Daoy (cell line): ENCODE data around the gene RPS6KA5. TPM values are rescaled to one million over a fixed set of nuclear protein-coding genes. Genes with fewer than 3 reads are reported as not detected.
A peak's percentile ranks its signal among the peaks of the same experiment; 100 is the strongest.
"Not testable (repeated sequence)": the region's sequence is repeated elsewhere in the genome, so short reads cannot be mapped to it uniquely, and the experiment has no call there.

Experiments
- DNase-seq: peaks from one replicate; pipeline ENCODE4 v3.0.0-alpha.2; 2015; ENCODE audit warnings: low read depth
- total RNA-seq: library from RNA; depleted of rRNA; stranded (reverse); fragments of >200 nt; shearing (Covaris generic); gene quantifications from 2 replicates; pipeline ENCODE4 v1.2.3, GENCODE V29; 2014

RPS6KA5 gene
- total RNA-seq, 1 experiment from 2014 or later = 2.7 TPM

GRCh38 chr14:90939252-90939795 lies 121.1 kb downstream of the RPS6KA5 start:
- DNase-seq = not testable (repeated sequence)

GRCh38 chr14:90938615-90939014 lies 121.8 kb downstream of the RPS6KA5 start:
- no peak for DNase-seq

DNA sequence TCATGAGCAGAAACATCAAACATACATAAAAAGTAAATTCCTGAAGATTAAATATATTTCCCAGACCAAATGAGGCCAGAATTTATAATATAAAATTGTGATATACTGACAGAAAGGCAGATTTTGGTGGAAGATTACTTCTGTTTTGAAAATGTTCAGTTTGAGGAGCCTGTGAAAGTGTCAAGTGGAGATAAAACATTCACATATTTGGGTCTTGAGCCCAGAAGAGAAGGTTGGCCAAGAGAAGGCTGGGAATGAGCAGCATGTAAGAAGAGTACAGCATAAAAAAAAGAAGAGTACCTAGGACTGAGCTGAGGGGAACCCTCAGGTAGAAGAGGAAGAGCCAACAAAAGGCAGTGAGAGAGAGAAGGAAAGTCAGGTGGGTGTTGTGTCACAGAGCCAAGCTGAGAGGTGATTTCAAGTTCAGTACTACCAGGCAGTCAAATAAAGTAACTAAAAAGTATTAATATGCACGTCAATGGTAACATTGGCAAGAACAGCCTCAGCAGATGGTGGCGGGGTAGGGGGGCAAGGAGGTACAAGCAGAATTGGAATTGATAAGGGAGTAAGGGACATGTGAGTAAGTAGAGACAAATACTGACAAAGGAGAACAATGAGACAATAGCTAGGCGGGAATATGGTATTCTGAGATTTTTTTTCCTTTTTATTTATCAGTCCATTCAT lies 123.5 kb downstream of the RPS6KA5 start:
- DNase-seq = no peak

GRCh38 chr14:90924621-90925340 lies 135.7 kb downstream of the RPS6KA5 start:
- DNase-seq = no peak

- DNase-seq = no peak
These were observed 138.3 kb downstream of the RPS6KA5 start for GRCh38 chr14:90922141-90922540.

- DNase-seq = no peak
These were observed 149.3 kb downstream of the RPS6KA5 start for GRCh38 chr14:90911121-90911520.

GRCh38 chr14:90907178-90907577 lies 153.3 kb downstream of the RPS6KA5 start:
- no peak for DNase-seq

DNA sequence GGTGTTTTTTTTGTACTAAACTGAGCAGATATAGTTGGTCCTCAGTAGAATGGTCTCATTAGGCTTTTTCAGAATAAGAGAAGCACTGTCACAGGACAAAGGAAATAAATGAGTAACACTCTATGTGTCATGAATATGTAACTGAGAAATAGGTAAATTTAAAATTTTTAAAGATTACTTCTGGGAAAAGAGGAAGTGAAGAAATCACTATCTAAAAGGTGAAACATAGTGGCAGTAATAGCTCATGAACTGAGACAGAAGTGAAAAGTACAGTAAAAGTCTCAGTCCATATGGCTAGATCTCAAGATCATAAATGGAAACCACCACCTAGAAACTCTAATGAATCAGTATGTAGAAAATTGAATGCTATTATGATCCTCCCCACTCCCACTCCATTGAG lies 154.9 kb downstream of the RPS6KA5 start:
- no peak for DNase-seq

GRCh38 chr14:90903101-90903500 lies 157.3 kb downstream of the RPS6KA5 start:
- DNase-seq = peak; percentile 50

DNA sequence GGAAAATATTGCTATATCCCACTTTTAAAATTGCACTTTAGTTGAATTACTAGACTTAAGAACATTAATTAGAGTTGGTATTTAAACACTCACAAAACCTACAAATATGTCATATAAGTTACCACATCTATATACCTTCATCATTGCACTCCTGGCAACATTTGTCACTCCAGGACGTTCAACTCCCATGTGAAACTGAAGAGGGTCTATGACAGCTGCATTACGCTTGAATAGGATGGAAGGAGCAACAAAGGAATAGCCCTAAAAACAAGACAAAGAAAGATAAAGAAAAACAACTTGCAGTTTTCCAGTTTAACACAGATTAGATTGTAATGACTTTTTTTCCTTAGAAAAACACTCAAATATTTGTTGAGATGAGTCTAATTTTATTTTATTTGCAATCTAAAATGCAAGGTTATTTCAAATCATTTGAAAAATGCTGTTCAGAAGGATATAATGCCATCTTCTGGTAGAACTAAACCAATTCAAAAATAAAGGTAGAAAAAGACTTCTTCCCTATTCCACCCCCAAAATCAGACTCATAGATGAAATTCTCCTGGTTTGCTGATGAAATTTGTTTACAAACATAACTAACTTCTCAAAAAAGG lies 159.9 kb downstream of the RPS6KA5 start:
- no peak for DNase-seq

GRCh38 chr14:90897022-90897421 lies 163.4 kb downstream of the RPS6KA5 start:
- no peak for DNase-seq

- DNase-seq = no peak
These were observed 166.2 kb downstream of the RPS6KA5 start for GRCh38 chr14:90894241-90894640.

- DNase-seq = no peak
These were observed 166.9 kb downstream of the RPS6KA5 start for GRCh38 chr14:90893510-90893909.

- DNase-seq = no peak
These were observed 167.5 kb downstream of the RPS6KA5 start for GRCh38 chr14:90892970-90893369.

DNA sequence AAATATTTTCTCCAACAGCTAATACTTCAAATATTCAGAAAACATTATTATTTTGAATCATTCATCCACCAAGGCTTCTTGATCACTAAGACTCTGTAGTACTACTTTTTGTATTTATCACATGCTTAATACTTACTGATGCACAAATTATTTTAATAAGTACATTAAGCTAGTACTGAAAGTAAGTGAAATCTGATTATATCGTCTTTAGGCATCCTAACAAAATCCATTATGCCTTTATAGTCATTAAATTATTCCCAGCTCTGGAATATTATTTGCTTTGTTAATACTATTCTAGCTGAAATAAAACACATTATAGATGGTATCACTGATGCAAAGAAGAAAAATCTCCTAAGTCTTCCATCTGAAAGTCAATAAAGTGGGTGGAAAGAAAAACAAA lies 169.1 kb downstream of the RPS6KA5 start:
- DNase-seq = no peak

- DNase-seq = no peak
These were observed 170.0 kb downstream of the RPS6KA5 start for GRCh38 chr14:90890322-90891020.

GRCh38 chr14:90886297-90886815 lies 174.1 kb downstream of the RPS6KA5 start:
- DNase-seq = no peak

GRCh38 chr14:90883782-90884181 lies 176.7 kb downstream of the RPS6KA5 start:
- DNase-seq = no peak

GRCh38 chr14:90883197-90883596 lies 177.2 kb downstream of the RPS6KA5 start:
- no peak for DNase-seq

DNA sequence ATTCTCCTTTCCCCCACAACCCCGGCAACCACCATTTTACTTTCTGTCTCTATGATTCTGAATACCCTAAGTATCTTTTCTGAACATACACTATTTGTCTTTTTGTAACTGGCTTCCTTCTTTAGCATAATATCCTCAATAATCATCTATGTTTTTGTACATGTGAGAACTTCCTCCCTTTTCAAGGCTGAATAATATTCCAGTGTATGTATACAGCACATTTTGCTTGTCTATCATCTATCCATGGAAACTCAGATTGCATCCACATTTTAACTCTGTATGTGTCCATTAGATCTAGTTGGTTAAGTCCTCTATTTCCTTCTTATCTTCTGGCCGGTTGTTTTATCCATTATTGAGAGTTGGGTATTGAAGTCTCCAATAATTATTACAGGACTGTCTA lies 180.2 kb downstream of the RPS6KA5 start:
- no peak for DNase-seq

- DNase-seq = no peak
These were observed 185.8 kb downstream of the RPS6KA5 start for GRCh38 chr14:90874599-90874998.
